Kidney epithelial cell (primary cell): ENCODE results near the gene ARHGEF17. TPM values are rescaled to one million over a fixed set of nuclear protein-coding genes. Genes with fewer than 3 reads are reported as not detected.

Experiments used
- DNase-seq: peaks from one replicate; pipeline ENCODE4 v3.0.0-alpha.2; 2010; ENCODE audit warnings: low read depth
- H3K27me3 ChIP-seq: 2 replicates; pipeline ENCODE4 v1.6.0; 2011; ENCODE audit warnings: low read length; ENCODE audit not compliant: control insufficient read depth, insufficient read depth
- H3K36me3 ChIP-seq: 2 replicates; pipeline ENCODE4 v1.5.1; 2011; ENCODE audit warnings: low read length; ENCODE audit not compliant: control insufficient read depth, insufficient read depth
- H3K4me3 ChIP-seq: 2 replicates; pipeline ENCODE4 v1.5.1; 2011; ENCODE audit warnings: low read depth, mild to moderate bottlenecking, control low read depth, low read length
- CTCF ChIP-seq: IDR thresholded peaks from 2 replicates; pipeline ENCODE4 v1.5.1; 2011; ENCODE audit warnings: mild to moderate bottlenecking, moderate library complexity, low read length, control low read depth, inconsistent platforms; ENCODE audit not compliant: insufficient read depth, poor library complexity, severe bottlenecking
- total RNA-seq: library from RNA; depleted of rRNA; stranded (reverse); fragments of >200 nt; gene quantifications from 2 replicates; pipeline ENCODE4 v1.2.3, GENCODE V29; 2015

ARHGEF17 gene
- total RNA-seq, 1 donor from 2014 or later = 25.5 TPM

GRCh38 chr11:73395297-73396208 lies 87.5 kb downstream of the ARHGEF17 start:
- Histone ChIP-seq H3K27me3 (no peaks in the 10 kb centered on the region), H3K4me3 (no peak overlapping the region), H3K36me3 (peaks cover 4% of the 10 kb centered on the region)
- no peak for TF ChIP-seq CTCF
- DNase-seq = no peak

GRCh38 chr11:73396251-73396930 lies 88.3 kb downstream of the ARHGEF17 start:
- TF ChIP-seq CTCF = no peak
- Histone ChIP-seq H3K4me3 (no peak overlapping the region), H3K36me3 (peaks cover 4% of the 10 kb centered on the region), H3K27me3 (no peaks in the 10 kb centered on the region)
- no peak for DNase-seq

- H3K27me3 ChIP-seq = no peaks in the 10 kb centered on the region
- peaks cover 4% of the 10 kb centered on the region for H3K36me3 ChIP-seq
- H3K4me3 ChIP-seq = no peak overlapping the region
- no peak for TF ChIP-seq CTCF
- no peak for DNase-seq
Measured at GRCh38 chr11:73396985-73397384, 88.9 kb downstream of the ARHGEF17 start.

GRCh38 chr11:73397468-73398131 lies 89.5 kb downstream of the ARHGEF17 start:
- Histone ChIP-seq H3K27me3 (no peaks in the 10 kb centered on the region), H3K36me3 (peaks cover 2% of the 10 kb centered on the region), H3K4me3 (no peak overlapping the region)
- DNase-seq = no peak
- TF ChIP-seq CTCF = no peak

GRCh38 chr11:73398132-73398526 lies 90.1 kb downstream of the ARHGEF17 start:
- no peak for TF ChIP-seq CTCF
- H3K4me3 ChIP-seq = no peak overlapping the region
- H3K36me3 ChIP-seq = peaks cover 2% of the 10 kb centered on the region
- no peak for DNase-seq
- no peaks in the 10 kb centered on the region for H3K27me3 ChIP-seq
